GM18868 (cell line): Measurements from ENCODE around the gene UQCC2.

Source experiments
- ATAC-seq: cut with Tn5 transposase; IDR thresholded peaks from one replicate; pipeline ENCODE4 v1.9.1; 2021; ENCODE audit warnings: mild to moderate bottlenecking, moderate library complexity; ENCODE audit not compliant: unreplicated experiment

The UQCC2 gene

DNA sequence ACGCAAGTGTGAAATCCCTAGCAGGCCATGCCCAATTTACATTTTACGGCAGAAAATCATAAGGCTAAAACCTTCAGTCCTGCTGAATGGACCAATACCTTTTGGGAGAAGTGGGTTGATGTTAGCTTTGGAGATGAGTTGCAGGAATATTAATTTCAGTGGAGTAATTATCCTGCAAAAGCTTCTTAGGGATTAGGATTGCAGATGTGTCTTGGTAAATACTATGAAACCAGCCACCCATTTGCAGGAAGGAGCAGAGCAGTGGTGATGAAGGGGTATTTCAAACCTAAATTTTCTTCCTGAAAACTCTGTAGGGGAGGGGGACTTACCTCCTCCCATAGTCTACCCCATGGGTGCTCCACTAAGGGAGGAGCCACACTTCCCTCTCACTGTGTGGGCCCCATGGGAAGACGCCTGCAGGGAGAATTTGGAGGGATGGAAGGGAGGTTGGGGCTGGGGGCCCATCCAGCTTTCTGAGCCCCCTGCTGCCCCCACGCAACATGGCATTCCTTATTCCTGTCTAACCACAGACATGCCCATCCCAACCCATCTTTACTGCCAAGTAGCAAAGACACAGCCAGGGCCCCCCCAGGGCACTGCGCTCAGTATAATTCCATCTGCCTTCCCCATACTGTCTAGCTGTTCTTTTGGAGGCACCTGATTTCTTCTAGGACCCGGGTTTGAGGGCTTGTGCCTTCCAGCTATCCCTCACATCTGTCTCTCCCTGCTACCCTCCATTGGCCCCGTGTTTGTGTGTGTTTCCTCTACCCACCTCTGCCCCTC is 14.6 kb upstream of the UQCC2 start:
- no peak for ATAC-seq

- no peak for ATAC-seq
Measured at GRCh38 chr6:33725222-33725621, 13.7 kb upstream of the UQCC2 start.

- no peak for ATAC-seq
Measured at GRCh38 chr6:33724102-33725023, 12.9 kb upstream of the UQCC2 start.

DNA sequence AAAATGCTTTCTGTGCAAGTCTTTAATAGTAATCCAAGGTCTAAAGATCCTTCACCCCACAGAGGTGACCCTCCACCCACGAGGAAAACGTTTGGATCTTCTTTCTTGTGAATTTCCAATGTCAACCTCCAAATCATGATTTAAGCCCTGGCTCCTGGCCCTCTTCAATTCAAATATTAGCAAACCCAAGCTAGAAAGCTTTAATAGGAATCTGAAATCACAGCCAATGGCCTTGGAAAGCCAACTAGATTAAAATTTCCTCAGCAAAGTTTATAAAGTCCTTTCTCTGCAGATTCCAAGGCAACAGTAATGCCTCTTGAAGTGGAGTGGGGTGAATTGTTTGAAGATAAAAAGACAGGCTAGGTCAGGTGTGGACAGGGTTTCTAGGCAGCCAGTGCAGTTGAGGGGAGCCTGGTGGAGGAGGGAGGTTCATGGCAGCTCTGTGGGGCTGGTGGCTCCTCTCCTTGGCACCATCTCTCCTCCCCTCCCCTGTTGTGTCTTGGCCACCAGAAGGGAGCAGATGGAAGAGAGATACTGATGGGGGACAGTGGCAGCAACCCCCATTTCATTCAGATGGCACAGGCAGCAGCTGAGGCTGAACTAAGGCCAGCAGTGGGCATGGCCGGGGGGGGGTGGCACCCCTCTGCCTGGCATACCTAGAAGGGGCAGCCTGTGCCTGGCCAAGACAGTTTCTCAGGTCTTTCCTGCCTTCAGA is 12.0 kb upstream of the UQCC2 start:
- no peak for ATAC-seq

GRCh38 chr6:33722103-33722623 is 10.7 kb upstream of the UQCC2 start:
- ATAC-seq: no peak

DNA sequence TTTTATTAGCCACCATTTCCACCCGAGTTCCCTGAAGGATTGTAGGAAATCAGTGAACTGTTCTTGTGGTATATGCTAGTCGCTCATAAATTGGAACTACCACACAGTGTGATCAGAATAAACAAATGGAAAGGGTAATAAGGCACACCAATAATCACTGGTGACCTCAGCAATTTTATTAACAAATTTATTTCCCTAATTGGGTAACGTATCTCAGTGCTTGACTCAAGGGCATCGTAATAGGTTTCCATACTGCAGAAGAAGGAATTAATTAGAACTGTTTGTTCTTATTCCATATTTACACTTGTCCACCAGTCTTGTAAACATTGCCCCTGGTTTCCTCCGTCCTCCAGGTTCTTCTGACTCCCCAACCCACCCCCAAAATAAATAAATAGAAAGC is 10.0 kb upstream of the UQCC2 start:
- ATAC-seq: no peak

GRCh38 chr6:33720998-33721397 is 9.5 kb upstream of the UQCC2 start:
- ATAC-seq: no peak

DNA sequence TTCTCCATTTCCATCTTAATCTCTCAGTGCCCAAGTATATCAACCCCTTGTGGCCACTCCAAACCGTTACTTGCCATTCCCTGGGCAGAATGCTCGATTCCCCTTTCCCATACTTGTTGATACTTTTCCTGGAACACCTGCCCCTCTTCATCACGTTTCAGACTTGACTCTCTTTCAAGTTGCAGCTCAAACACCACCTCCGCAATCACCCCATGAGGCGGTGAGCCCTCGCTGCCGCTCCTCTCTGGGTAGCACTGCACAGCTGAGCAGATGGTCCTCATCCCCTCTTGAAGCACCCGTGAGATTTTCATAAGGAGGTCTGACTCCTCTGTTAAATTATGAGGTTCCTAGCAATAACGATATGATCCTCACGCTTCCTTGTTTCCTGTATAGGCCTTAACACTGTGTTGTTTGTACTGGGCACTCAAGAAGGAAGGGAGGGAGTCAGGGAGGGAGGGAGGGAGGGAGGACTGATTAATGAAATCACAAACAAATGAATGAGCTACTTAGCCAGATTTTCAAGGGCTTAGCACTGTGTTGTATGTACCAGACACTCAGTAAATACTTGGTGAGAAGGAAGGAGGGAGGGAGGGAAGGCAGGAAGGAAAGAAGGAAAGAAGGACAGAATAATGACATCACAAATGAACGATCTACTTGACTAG is 8.0 kb upstream of the UQCC2 start:
- no peak for ATAC-seq

- ATAC-seq: no peak
Measured at GRCh38 chr6:33718713-33719112, 7.2 kb upstream of the UQCC2 start.

DNA sequence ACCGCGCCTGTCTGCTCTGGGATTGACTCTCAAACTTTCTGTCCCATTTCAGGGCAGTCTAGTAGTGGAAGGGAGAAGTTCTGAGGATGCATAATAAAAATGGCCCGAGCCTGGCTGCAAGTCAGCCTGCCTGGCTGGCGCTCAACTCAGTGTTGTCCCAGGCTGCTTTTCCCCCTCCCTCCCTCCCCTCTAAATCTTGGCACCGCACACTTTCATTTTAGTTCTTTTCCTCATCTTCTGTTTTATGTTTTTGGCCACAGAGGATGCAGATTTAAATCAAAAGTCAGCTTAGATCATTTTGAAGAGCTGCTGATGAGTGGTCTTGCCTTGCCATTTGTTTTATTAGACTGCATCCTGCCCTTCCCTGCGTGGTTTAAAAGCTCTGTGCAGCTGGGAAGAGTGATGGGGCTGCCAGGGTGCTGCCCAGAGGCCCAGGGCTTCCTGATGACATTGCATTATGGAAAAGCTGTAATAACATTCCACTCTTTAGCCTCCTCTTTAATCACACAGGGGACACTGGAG is 6.5 kb upstream of the UQCC2 start:
- no peak for ATAC-seq

GRCh38 chr6:33716890-33717632 is 5.6 kb upstream of the UQCC2 start:
- no peak for ATAC-seq

DNA sequence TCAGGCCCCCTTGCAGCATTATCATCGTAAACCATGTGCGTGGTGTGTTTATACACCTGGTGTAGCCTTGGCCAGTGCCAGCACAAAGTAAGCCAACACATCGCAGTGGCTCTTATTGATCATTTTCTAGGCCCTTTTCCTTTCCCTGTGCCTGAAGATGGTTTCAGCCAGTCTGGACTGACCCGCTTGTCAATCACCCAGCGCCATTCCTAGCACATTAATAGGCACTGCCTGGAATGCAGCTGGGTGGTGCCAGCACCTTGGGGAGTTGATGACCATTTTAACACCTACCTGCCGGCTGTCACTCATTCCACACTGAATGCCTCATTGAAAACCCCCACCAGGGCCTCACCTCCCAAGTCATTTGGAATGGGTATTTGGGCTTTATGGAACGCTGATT is 4.9 kb upstream of the UQCC2 start:
- ATAC-seq: no peak

DNA sequence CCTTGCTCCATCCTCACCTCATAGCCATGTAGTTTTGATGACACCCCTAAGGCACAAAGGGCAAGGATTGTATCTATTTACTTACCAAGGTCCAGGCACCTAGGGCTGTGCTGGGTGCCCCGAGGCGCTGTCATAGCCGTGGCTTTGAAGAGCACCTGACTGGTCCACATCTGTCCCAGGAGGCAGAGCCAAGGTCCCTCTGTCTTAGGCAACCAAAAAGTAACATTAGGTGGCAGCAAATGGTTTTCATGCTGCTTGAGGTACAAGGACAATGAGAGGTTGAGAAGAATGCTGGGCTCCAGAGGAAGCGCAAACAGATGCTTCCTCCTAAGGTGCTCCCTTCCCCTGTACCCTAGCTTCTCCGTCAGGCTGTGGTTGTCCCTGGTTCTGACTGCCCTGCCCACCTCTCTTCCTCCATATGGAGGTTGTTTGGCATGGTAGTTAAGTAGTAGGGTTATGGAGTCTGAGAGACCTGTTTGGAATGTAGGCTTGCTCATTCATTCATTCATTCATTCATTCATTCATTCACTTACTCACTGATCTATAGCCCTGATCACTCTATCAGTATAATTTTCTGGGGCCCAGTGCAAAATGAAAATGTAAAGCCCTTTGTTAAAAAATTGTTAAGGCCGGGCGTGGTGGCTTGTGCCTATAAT is 3.0 kb upstream of the UQCC2 start:
- no peak for ATAC-seq

- ATAC-seq: no peak
Measured at GRCh38 chr6:33713786-33714185, 2.3 kb upstream of the UQCC2 start.

DNA sequence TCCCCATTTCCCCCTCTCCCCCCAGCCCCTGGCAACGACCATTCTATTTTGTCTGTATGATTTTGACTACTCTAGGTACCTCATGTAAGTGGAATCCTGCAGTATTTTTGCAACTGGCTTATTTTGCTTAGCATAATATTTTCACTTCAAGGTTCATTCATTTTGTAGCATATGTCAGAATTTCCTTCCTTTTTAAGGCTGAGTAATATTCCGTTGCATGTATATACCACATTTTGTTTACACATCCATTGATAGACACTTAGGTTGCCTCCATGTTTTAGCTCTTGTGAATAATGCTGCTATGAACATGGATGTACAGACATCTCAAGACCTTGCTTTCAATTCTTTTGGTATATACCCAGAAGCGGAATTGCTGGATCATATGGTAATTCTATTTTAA is 1.4 kb upstream of the UQCC2 start:
- ATAC-seq: no peak

- no peak for ATAC-seq
Measured at GRCh38 chr6:33710296-33711121, 991 bp downstream of the UQCC2 start.

DNA sequence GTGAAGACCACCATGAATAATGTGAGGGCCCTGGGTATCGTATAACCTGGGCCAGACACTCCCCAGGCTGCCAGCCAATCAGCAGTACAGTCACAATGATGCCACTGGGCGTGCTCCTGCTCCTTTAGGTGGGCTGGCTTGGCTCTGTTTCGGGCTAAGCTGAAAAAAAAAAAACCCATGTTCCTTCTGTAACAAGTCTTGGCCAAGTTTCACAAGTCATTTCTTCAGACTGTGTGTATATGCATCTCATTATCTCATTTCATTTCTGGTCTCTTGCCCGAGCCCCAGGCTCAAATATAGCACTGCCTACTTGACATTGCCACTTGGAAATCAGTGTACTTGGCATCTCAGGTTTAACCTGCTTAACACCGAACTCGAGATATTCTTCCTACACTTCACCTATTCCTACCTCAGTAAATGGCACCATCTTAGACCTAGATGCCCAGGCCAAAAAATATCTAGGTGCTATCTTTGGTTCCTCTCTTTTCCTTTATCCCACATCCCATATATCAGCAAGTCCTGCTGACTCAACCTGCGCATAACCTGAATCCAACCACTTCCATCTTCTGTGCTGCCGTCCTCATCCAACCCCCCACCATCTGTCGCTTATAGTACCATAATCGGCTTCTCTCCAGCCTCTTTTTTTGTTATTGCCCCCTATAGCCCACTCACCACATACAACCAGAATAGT is 1.8 kb downstream of the UQCC2 start:
- no peak for ATAC-seq
